H4 (cell line): ENCODE data around the gene IGDCC3. TPM values are rescaled to one million over a fixed set of nuclear protein-coding genes. Genes with fewer than 3 reads are reported as not detected.

Experiments
- DNase-seq: peaks from one replicate; pipeline ENCODE4 v3.0.0-alpha.2; 2015; ENCODE audit warnings: low spot score
- total RNA-seq: library from RNA; depleted of rRNA; stranded (reverse); fragments of >200 nt; shearing (Covaris generic); gene quantifications from 2 replicates; pipeline ENCODE4 v1.2.3, GENCODE V29; 2014

The IGDCC3 gene
- total RNA-seq, 1 experiment from 2014 or later = not detected

- DNase-seq = no peak
Measured at GRCh38 chr15:65343374-65343981, 34.3 kb downstream of the IGDCC3 start.

- no peak for DNase-seq
Measured at GRCh38 chr15:65342493-65342892, 35.3 kb downstream of the IGDCC3 start.

- no peak for DNase-seq
Measured at GRCh38 chr15:65339920-65340319, 37.9 kb downstream of the IGDCC3 start.

- no peak for DNase-seq
Measured at GRCh38 chr15:65339416-65339815, 38.4 kb downstream of the IGDCC3 start.

- DNase-seq = no peak
Measured at GRCh38 chr15:65338823-65339222, 39.0 kb downstream of the IGDCC3 start.

GRCh38 chr15:65338366-65338765, 39.4 kb downstream of the IGDCC3 start:
- DNase-seq = no peak

GRCh38 chr15:65337436-65338070, 40.2 kb downstream of the IGDCC3 start:
- no peak for DNase-seq

GRCh38 chr15:65336493-65337435, 41.0 kb downstream of the IGDCC3 start:
- DNase-seq = no peak

GRCh38 chr15:65335278-65336055, 42.3 kb downstream of the IGDCC3 start:
- DNase-seq = no peak

GRCh38 chr15:65334586-65335231, 43.1 kb downstream of the IGDCC3 start:
- DNase-seq = no peak

GRCh38 chr15:65333856-65334255, 43.9 kb downstream of the IGDCC3 start:
- no peak for DNase-seq

- no peak for DNase-seq
Measured at GRCh38 chr15:65333148-65333820, 44.5 kb downstream of the IGDCC3 start.

GRCh38 chr15:65332391-65333147, 45.2 kb downstream of the IGDCC3 start:
- no peak for DNase-seq

- no peak for DNase-seq
Measured at GRCh38 chr15:65331811-65332210, 46.0 kb downstream of the IGDCC3 start.

GRCh38 chr15:65330934-65331645, 46.7 kb downstream of the IGDCC3 start:
- DNase-seq = no peak

GRCh38 chr15:65329984-65330735, 47.6 kb downstream of the IGDCC3 start:
- no peak for DNase-seq

- DNase-seq = no peak
Measured at GRCh38 chr15:65329288-65329983, 48.4 kb downstream of the IGDCC3 start.
